MCF 10A (cell line): ENCODE data around the gene CNN1. TPM values are rescaled to one million over a fixed set of nuclear protein-coding genes. Genes with fewer than 3 reads are reported as not detected.
"Not testable (repeated sequence)": the region's sequence is repeated elsewhere in the genome, so short reads cannot be mapped to it uniquely, and the experiment has no call there.

Experiments used
- BruUV-seq: library from RNA; stranded (reverse); fragments of 400-500 nt; replicated peaks from 2 replicates; lab custom pipeline; 2021; lab: Mats Ljungman, UMichigan
- CTCF ChIA-PET: fragments of 300-600 bp; sonication (Branson Sonifier 250); formaldehyde crosslinking; extraction: SDS; loops from one replicate; lab custom pipeline; 2021; ENCODE audit warnings: antibody characterized with exemption, inconsistent platforms; lab: Yijun Ruan, JAX
- POLR2A ChIA-PET: fragments of 300-600, 350-650 bp; sonication (Branson Sonifier 250); formaldehyde crosslinking; extraction: SDS; loops from one replicate; lab custom pipeline; 2020; ENCODE audit warnings: antibody characterized with exemption, inconsistent platforms; lab: Yijun Ruan, JAX
- DNase-seq: peaks from one replicate; pipeline ENCODE4 v3.0.0-alpha.2; 2018; ENCODE audit not compliant: unreplicated experiment
- H3K27ac Mint-ChIP-seq: one replicate; pipeline ENCODE4 v1.8.0; 2022; ENCODE audit warnings: mild to moderate bottlenecking, low read depth, mixed read lengths; ENCODE audit not compliant: unreplicated experiment
- H3K27me3 Mint-ChIP-seq: one replicate; pipeline ENCODE4 v1.8.0; 2022; ENCODE audit warnings: mixed read lengths; ENCODE audit not compliant: insufficient read depth, unreplicated experiment
- H3K36me3 Mint-ChIP-seq: one replicate; pipeline ENCODE4 v1.8.0; 2022; ENCODE audit warnings: mild to moderate bottlenecking, moderate library complexity, mixed read lengths; ENCODE audit not compliant: insufficient read depth, unreplicated experiment
- H3K4me1 Mint-ChIP-seq: one replicate; pipeline ENCODE4 v1.8.0; 2022; ENCODE audit warnings: mixed read lengths; ENCODE audit not compliant: insufficient read depth, unreplicated experiment
- H3K4me3 Mint-ChIP-seq: one replicate; pipeline ENCODE4 v1.8.0; 2022; ENCODE audit warnings: mild to moderate bottlenecking, moderate library complexity, mixed read lengths; ENCODE audit not compliant: unreplicated experiment
- H3K9me3 Mint-ChIP-seq: one replicate; pipeline ENCODE4 v1.8.0; 2022; ENCODE audit warnings: mixed read lengths; ENCODE audit not compliant: unreplicated experiment
- CTCF ChIP-seq: fragments of 200-600 bp; IDR thresholded peaks from one replicate; pipeline ENCODE4 v1.8.0; 2022; ENCODE audit warnings: antibody characterized with exemption, mild to moderate bottlenecking; ENCODE audit not compliant: unreplicated experiment
- intact Hi-C: fragments of 100-400 bp; cut with micrococcal nuclease; formaldehyde crosslinking; loops from 2 replicates; pipeline ENCODE4 v1.14.1; 2022
- total RNA-seq: library from RNA; stranded (reverse); gene quantifications from 2 replicates; pipeline ENCODE4 v1.2.3, GENCODE V29; 2022

CNN1 gene
- total RNA-seq, 1 experiment from 2014 or later, result not detected

GRCh38 chr19:11570039-11570462, 31.4 kb downstream of the CNN1 start:
- POLR2A ChIA-PET, result interaction anchor here (0.6 kb wide), 1 partner anchor 942 kb away, joined by 4 read pairs; no protein-coding TSS in a partner anchor
- DNase-seq, result no peak
- Mint-ChIP-seq H3K4me1 (no peaks in the 10 kb centered on the region), H3K9me3 (no peaks in the 10 kb centered on the region), H3K4me3 (no peak overlapping the region), H3K36me3 (no peaks in the 10 kb centered on the region), H3K27me3 (no peaks in the 10 kb centered on the region), H3K27ac (no peak overlapping the region)
- intact Hi-C loops, result no loop called here
- no TSS peak for BruUV-seq
- TF ChIP-seq CTCF, result no peak
- CTCF ChIA-PET, result no interaction called here

GRCh38 chr19:11573354-11573753, 34.7 kb downstream of the CNN1 start:
- DNase-seq, BruUV-seq, H3K9me3 Mint-ChIP-seq, H3K36me3 Mint-ChIP-seq, intact Hi-C loops, H3K27ac Mint-ChIP-seq, H3K4me3 Mint-ChIP-seq, H3K4me1 Mint-ChIP-seq, H3K27me3 Mint-ChIP-seq: not testable (repeated sequence)
- ChIA-PET POLR2A (interaction anchor here (1.2 kb wide), 1 partner anchor 15 kb away, joined by 3 read pairs; the partner anchor contains the start of gene ELOF1), CTCF (interaction anchor here (0.6 to 1.6 kb wide), 5 partner anchors 13 to 992 kb away, joined by 3 to 4 read pairs (median 3); no protein-coding TSS in a partner anchor)

- H3K9me3 Mint-ChIP-seq, H3K4me1 Mint-ChIP-seq, H3K4me3 Mint-ChIP-seq, BruUV-seq, DNase-seq, H3K27ac Mint-ChIP-seq, H3K27me3 Mint-ChIP-seq, intact Hi-C loops, H3K36me3 Mint-ChIP-seq: not testable (repeated sequence)
- CTCF ChIA-PET, result interaction anchor here (0.6 kb wide), 1 partner anchor 16 kb away, joined by 3 read pairs; no protein-coding TSS in a partner anchor
- POLR2A ChIA-PET, result interaction anchor here (1.2 kb wide), 1 partner anchor 15 kb away, joined by 3 read pairs; the partner anchor contains the start of gene ELOF1
Measured at GRCh38 chr19:11573763-11574162, 35.1 kb downstream of the CNN1 start.

GRCh38 chr19:11574689-11575088, 36.0 kb downstream of the CNN1 start:
- no peak for DNase-seq
- H3K4me3 Mint-ChIP-seq, result no peak overlapping the region
- no peak overlapping the region for H3K27ac Mint-ChIP-seq
- intact Hi-C loops, result no loop called here
- no peaks in the 10 kb centered on the region for H3K27me3 Mint-ChIP-seq
- H3K9me3 Mint-ChIP-seq, result no peaks in the 10 kb centered on the region
- ChIA-PET CTCF (interaction anchor here (0.6 kb wide), 1 partner anchor 288 kb away, joined by 3 read pairs; no protein-coding TSS in a partner anchor), POLR2A (no interaction called here)
- H3K36me3 Mint-ChIP-seq, result no peaks in the 10 kb centered on the region
- no peak for TF ChIP-seq CTCF
- no TSS peak for BruUV-seq
- H3K4me1 Mint-ChIP-seq, result no peaks in the 10 kb centered on the region

GRCh38 chr19:11576227-11576626, 37.6 kb downstream of the CNN1 start:
- intact Hi-C loops, result no loop called here
- Mint-ChIP-seq H3K27me3 (no peaks in the 10 kb centered on the region), H3K4me3 (no peak overlapping the region), H3K27ac (no peak overlapping the region), H3K9me3 (no peaks in the 10 kb centered on the region), H3K4me1 (peaks cover 4% of the 10 kb centered on the region), H3K36me3 (no peaks in the 10 kb centered on the region)
- TF ChIP-seq CTCF, result no peak
- no peak for DNase-seq
- POLR2A ChIA-PET, result no interaction called here
- no TSS peak for BruUV-seq
- CTCF ChIA-PET, result interaction anchor here (0.6 to 1.5 kb wide), 4 partner anchors 12 to 447 kb away, joined by 3 to 6 read pairs (median 3); partner anchors contain the start of gene ECSIT
